Naive thymus-derived CD4-positive, alpha-beta T cell (primary cell): ENCODE data around the gene TNS2. TPM values are rescaled to one million over a fixed set of nuclear protein-coding genes. Genes with fewer than 3 reads are reported as not detected.

ENCODE experiments used
- ATAC-seq: fragments of 150-1000 bp; cut with Tn5 transposase; 2 replicates; pipeline ENCODE4 v1.10.0; 2021; ENCODE audit warnings: mild to moderate bottlenecking, moderate library complexity
- CTCF ChIA-PET: fragments of 350-600 bp; sonication (Branson Sonifier 250); formaldehyde crosslinking; loops from one replicate; lab custom pipeline; 2021; ENCODE audit warnings: antibody characterized with exemption; lab: Charles Lee
- POLR2A ChIA-PET: fragments of 350-600 bp; sonication (Branson Sonifier 250); formaldehyde crosslinking; loops from one replicate; lab custom pipeline; 2021; ENCODE audit warnings: antibody characterized with exemption, inconsistent platforms; lab: Charles Lee
- DNase-seq, 9 donors: peaks; one replicate each; pipeline versions ENCODE4 v3.0.0 to v3.0.0-alpha.2; 2020 to 2022; ENCODE audit warnings: mixed read lengths in 1 of 9
- H3K27ac ChIP-seq: one replicate; pipeline ENCODE4 v1.7.0; 2013; ENCODE audit warnings: mild to moderate bottlenecking, low read depth, low read length, moderate library complexity
- H3K27me3 ChIP-seq, 2 donors: one replicate each; pipeline ENCODE4 v1.7.0; 2013; ENCODE audit warnings: low read length in 2 of 2, mild to moderate bottlenecking in 2 of 2, moderate library complexity in 2 of 2; ENCODE audit not compliant: control insufficient read depth in 2 of 2, insufficient read depth in 2 of 2
- H3K36me3 ChIP-seq, 3 experiments: 1 replicate in 2 of 3; 2 replicates in 1 of 3; pipeline ENCODE4 v1.7.0; 2013; ENCODE audit warnings: low read length in 3 of 3, mild to moderate bottlenecking in 3 of 3, moderate library complexity in 1 of 3; ENCODE audit not compliant: insufficient read depth in 3 of 3, control insufficient read depth in 2 of 3
- H3K4me1 ChIP-seq, 2 donors: one replicate each; pipeline ENCODE4 v1.7.0; 2013; ENCODE audit warnings: low read length in 2 of 2, mild to moderate bottlenecking in 2 of 2, moderate library complexity in 1 of 2; ENCODE audit not compliant: control insufficient read depth in 2 of 2, insufficient read depth in 2 of 2
- H3K4me3 ChIP-seq: 2 replicates; pipeline ENCODE4 v1.7.0; 2013; ENCODE audit warnings: mild to moderate bottlenecking, low read length
- H3K9me3 ChIP-seq, 3 experiments: 1 replicate in 2 of 3; 2 replicates in 1 of 3; pipeline ENCODE4 v1.7.0; 2013; ENCODE audit warnings: low read length in 3 of 3; ENCODE audit not compliant: control insufficient read depth in 2 of 3
- H3K27ac Mint-ChIP-seq, 9 donors: one replicate each; pipeline ENCODE4 v1.8.0; 2020 to 2022; ENCODE audit warnings: mixed read lengths in 9 of 9, mild to moderate bottlenecking in 8 of 9, moderate library complexity in 5 of 9, inconsistent platforms in 2 of 9
- H3K27me3 Mint-ChIP-seq, 5 donors: one replicate each; pipeline ENCODE4 v1.8.0; 2021 to 2022; ENCODE audit warnings: mixed read lengths in 5 of 5, mild to moderate bottlenecking in 1 of 5
- H3K36me3 Mint-ChIP-seq, 5 donors: one replicate each; pipeline ENCODE4 v1.8.0; 2020 to 2022; ENCODE audit warnings: mixed read lengths in 5 of 5, mild to moderate bottlenecking in 3 of 5, inconsistent platforms in 1 of 5
- H3K4me1 Mint-ChIP-seq, 7 donors: one replicate each; pipeline ENCODE4 v1.8.0; 2020 to 2022; ENCODE audit warnings: mixed read lengths in 7 of 7, mild to moderate bottlenecking in 3 of 7, inconsistent platforms in 1 of 7
- H3K4me3 Mint-ChIP-seq, 10 donors: one replicate each; pipeline ENCODE4 v1.8.0; 2020 to 2022; ENCODE audit warnings: mild to moderate bottlenecking in 10 of 10, mixed read lengths in 10 of 10, moderate library complexity in 6 of 10, inconsistent platforms in 2 of 10
- H3K9me3 Mint-ChIP-seq, 11 donors: one replicate each; pipeline ENCODE4 v1.8.0; 2020 to 2022; ENCODE audit warnings: mixed read lengths in 11 of 11, mild to moderate bottlenecking in 4 of 11, inconsistent platforms in 1 of 11, moderate library complexity in 1 of 11
- intact Hi-C, 2 donors: fragments of 100-400 bp; cut with micrococcal nuclease; formaldehyde crosslinking; loops; one replicate each; pipeline ENCODE4 v1.15.1; 2023
- polyA plus RNA-seq, 2 donors: library from polyadenylated mRNA; unstranded; fragments of 300-500 nt; fragmentation: Illumina TruSeq; gene quantifications; one replicate each; pipeline ENCODE4 v1.2.3, GENCODE V29; 2021
- total RNA-seq, 6 experiments: library from RNA in 5 of 6; stranded (reverse) in 5 of 6; gene quantifications; 1 replicate in 5 of 6; 2 replicates in 1 of 6; pipeline ENCODE4 v1.2.3 and lab custom pipeline; 2021 to 2026

The TNS2 gene
- total and polyA plus RNA-seq, 7 experiments from 2014 or later = 0.26 to 4.4 (median 2.3) TPM

GRCh38 chr12:53097564-53098353 is 47.9 kb downstream of the TNS2 start, which contains the start of gene IGFBP6:
Gene IGFBP6, plus strand, starts transcription at chr12:53097667. Its CDS starts 51 bp downstream, at chr12:53097718.
- no peaks in the 10 kb centered on the region for H3K9me3 ChIP-seq
- CTCF ChIA-PET = interaction anchor here (0.7 to 4.1 kb wide), 7 partner anchors 10 to 247 kb away, joined by 3 to 100 read pairs (median 11); partner anchors contain the start of gene SPRYD3
- peak within 1 kb of the TSS in 8 of 9 donors; percentile 61 to 82 (median 69) for H3K27ac Mint-ChIP-seq
- peak within 1 kb of the TSS; percentile 80 to 93 (median 86) for H3K4me3 Mint-ChIP-seq
- peak within 1 kb of the TSS; percentile 49 for H3K4me3 ChIP-seq
- peaks cover 27 to 38% (median 36%) of the 10 kb centered on the region in 7 donors for H3K4me1 Mint-ChIP-seq
- peaks cover 28 to 32% of the 10 kb centered on the region in 2 donors for H3K4me1 ChIP-seq
- POLR2A ChIA-PET = interaction anchor here (0.8 to 3.6 kb wide), 4 partner anchors 13 to 43 kb away, joined by 3 to 35 read pairs (median 12); partner anchors contain the start of gene SPRYD3
- no peaks in the 10 kb centered on the region for H3K9me3 Mint-ChIP-seq
- ATAC-seq (peak; percentile 60), DNase-seq (peak; percentile 35 to 70 (median 52))
- no peaks in the 10 kb centered on the region for H3K27me3 ChIP-seq
- intact Hi-C loops = loop anchor here (5.0 kb wide), 2 partner anchors 45 to 190 kb away; partner anchors contain the start of gene TNS2 (in 1 of the 2)
- H3K27me3 Mint-ChIP-seq = peaks cover 0 to 41% (median 0%) of the 10 kb centered on the region in 5 donors
- peak within 1 kb of the TSS; percentile 49 for H3K27ac ChIP-seq
- no peaks in the 10 kb centered on the region for H3K36me3 Mint-ChIP-seq
- no peaks in the 10 kb centered on the region for H3K36me3 ChIP-seq

GRCh38 chr12:53098354-53098981 is 48.6 kb downstream of the TNS2 start:
- Mint-ChIP-seq H3K4me1 (peaks cover 34 to 45% (median 43%) of the 10 kb centered on the region in 7 donors), H3K4me3 (peak overlapping the region; percentile 80 to 93 (median 85))
- intact Hi-C loops = loop anchor here (5.0 kb wide), 2 partner anchors 46 to 189 kb away; partner anchors contain the start of gene TNS2 (in 1 of the 2)

GRCh38 chr12:53099071-53099882 is 49.4 kb downstream of the TNS2 start:
- POLR2A ChIA-PET = interaction anchor here (0.7 to 3.6 kb wide), 6 partner anchors 9 to 52 kb away, joined by 3 to 35 read pairs (median 4); partner anchors contain the start of gene SPRYD3
- Histone ChIP-seq H3K4me1 (peaks cover 41 to 47% of the 10 kb centered on the region in 2 donors), H3K4me3 (no peak overlapping the region), H3K9me3 (no peaks in the 10 kb centered on the region), H3K27me3 (no peaks in the 10 kb centered on the region), H3K36me3 (no peaks in the 10 kb centered on the region), H3K27ac (no peak overlapping the region)
- peak overlapping the region; percentile 43 to 88 (median 80) for H3K4me3 Mint-ChIP-seq
- CTCF ChIA-PET = interaction anchor here (0.6 to 4.1 kb wide), 10 partner anchors 15 to 415 kb away, joined by 3 to 100 read pairs (median 4); partner anchors contain the start of gene SPRYD3
- ATAC-seq (peak; percentile 88), DNase-seq (peak; percentile 73 to 89 (median 85))
- intact Hi-C loops = loop anchor here (1.0 to 5.0 kb wide), 6 partner anchors 20 to 188 kb away; partner anchors contain the start of genes SPRYD3 (in 2 of the 2) and TNS2 (in 1 of the 2)
- peaks cover 42 to 53% (median 50%) of the 10 kb centered on the region in 7 donors for H3K4me1 Mint-ChIP-seq
- H3K9me3 Mint-ChIP-seq = no peaks in the 10 kb centered on the region
- peak overlapping the region in 6 of 9 donors; percentile 8 to 73 (median 33) for H3K27ac Mint-ChIP-seq
- H3K27me3 Mint-ChIP-seq = peaks cover 0 to 36% (median 0%) of the 10 kb centered on the region in 5 donors
- no peaks in the 10 kb centered on the region for H3K36me3 Mint-ChIP-seq

More at GRCh38 chr12:53098354-53098981, 48.6 kb downstream of the TNS2 start:
- ChIA-PET POLR2A (interaction anchor here (0.9 to 3.6 kb wide), 5 partner anchors 8 to 51 kb away, joined by 3 to 35 read pairs (median 5); partner anchors contain the start of gene SPRYD3), CTCF (interaction anchor here (0.7 to 4.1 kb wide), 10 partner anchors 11 to 254 kb away, joined by 3 to 100 read pairs (median 5); partner anchors contain the start of gene SPRYD3)
- H3K36me3 Mint-ChIP-seq = no peaks in the 10 kb centered on the region
- H3K9me3 Mint-ChIP-seq = no peaks in the 10 kb centered on the region
- peak overlapping the region in 8 of 9 donors; percentile 43 to 76 (median 68) for H3K27ac Mint-ChIP-seq
- DNase-seq (peak in 1 of 9 donors; percentile 8), ATAC-seq (no peak)
- no peaks in the 10 kb centered on the region for H3K27me3 ChIP-seq
- no peak overlapping the region for H3K27ac ChIP-seq
- peaks cover 0 to 38% (median 0%) of the 10 kb centered on the region in 5 donors for H3K27me3 Mint-ChIP-seq
- H3K36me3 ChIP-seq = no peaks in the 10 kb centered on the region
- peak overlapping the region; percentile 49 for H3K4me3 ChIP-seq
- peaks cover 35 to 39% of the 10 kb centered on the region in 2 donors for H3K4me1 ChIP-seq
- no peaks in the 10 kb centered on the region for H3K9me3 ChIP-seq

GRCh38 chr12:53100466-53101151 is 50.7 kb downstream of the TNS2 start:
- H3K4me3 Mint-ChIP-seq = no peak overlapping the region
- no peaks in the 10 kb centered on the region for H3K9me3 ChIP-seq
- H3K27ac Mint-ChIP-seq = peak overlapping the region in 1 of 9 donors; percentile 51
- H3K27ac ChIP-seq = no peak overlapping the region
- H3K27me3 Mint-ChIP-seq = peaks cover 0 to 30% (median 0%) of the 10 kb centered on the region in 5 donors
- H3K9me3 Mint-ChIP-seq = no peaks in the 10 kb centered on the region
- no peaks in the 10 kb centered on the region for H3K27me3 ChIP-seq
- H3K36me3 ChIP-seq = no peaks in the 10 kb centered on the region
- no peak overlapping the region for H3K4me3 ChIP-seq
- CTCF ChIA-PET = interaction anchor here (2.6 to 4.6 kb wide), 5 partner anchors 22 to 62 kb away, joined by 11 to 100 read pairs (median 38); partner anchors contain the start of gene SPRYD3
- DNase-seq (no peak), ATAC-seq (no peak)
- H3K36me3 Mint-ChIP-seq = no peaks in the 10 kb centered on the region
- peaks cover 41 to 52% of the 10 kb centered on the region in 2 donors for H3K4me1 ChIP-seq
- peaks cover 44 to 56% (median 51%) of the 10 kb centered on the region in 7 donors for H3K4me1 Mint-ChIP-seq
- intact Hi-C loops = no loop called here
- POLR2A ChIA-PET = interaction anchor here (0.5 to 3.7 kb wide), 4 partner anchors 21 to 969 kb away, joined by 3 to 35 read pairs (median 22); partner anchors contain the start of gene SPRYD3

- intact Hi-C loops = no loop called here
- H3K27ac ChIP-seq = no peak overlapping the region
- no peaks in the 10 kb centered on the region for H3K27me3 ChIP-seq
- no peaks in the 10 kb centered on the region for H3K9me3 ChIP-seq
- H3K36me3 ChIP-seq = no peaks in the 10 kb centered on the region
- peaks cover 41 to 52% of the 10 kb centered on the region in 2 donors for H3K4me1 ChIP-seq
- H3K4me3 ChIP-seq = no peak overlapping the region
- CTCF ChIA-PET = interaction anchor here (1.7 to 4.6 kb wide), 2 partner anchors 25 to 35 kb away, joined by 4 to 42 read pairs; no protein-coding TSS in a partner anchor
- H3K4me3 Mint-ChIP-seq = no peak overlapping the region
- H3K4me1 Mint-ChIP-seq = peaks cover 45 to 56% (median 51%) of the 10 kb centered on the region in 7 donors
- DNase-seq = no peak
- peak overlapping the region in 2 of 9 donors; percentile 32 to 51 for H3K27ac Mint-ChIP-seq
- no peaks in the 10 kb centered on the region for H3K36me3 Mint-ChIP-seq
- ATAC-seq = no peak
- peaks cover 0 to 24% (median 0%) of the 10 kb centered on the region in 5 donors for H3K27me3 Mint-ChIP-seq
- POLR2A ChIA-PET = interaction anchor here (3.7 kb wide), 1 partner anchor 22 kb away, joined by 25 read pairs; the partner anchor contains the start of gene SPRYD3
- H3K9me3 Mint-ChIP-seq = no peaks in the 10 kb centered on the region
Observed at GRCh38 chr12:53101266-53101665, 51.4 kb downstream of the TNS2 start.
